Activated B cell treated with CpG ODN at 0.5 μM for 24 hours (primary cell): ENCODE results near the gene PRKCE. TPM values are rescaled to one million over a fixed set of nuclear protein-coding genes. Genes with fewer than 3 reads are reported as not detected.

Experiments used
- ATAC-seq: fragments of 200-7000 bp; cut with Tn5 transposase; one replicate; pipeline ENCODE4 v1.10.0; 2021; ENCODE audit warnings: low read depth, mild to moderate bottlenecking, moderate library complexity
- CTCF ChIA-PET: fragments of 350-600 bp; sonication (Branson Sonifier 250); formaldehyde crosslinking; loops from one replicate; lab custom pipeline; 2021; ENCODE audit warnings: antibody characterized with exemption; lab: Charles Lee
- POLR2A ChIA-PET: fragments of 350-600 bp; sonication (Branson Sonifier 250); formaldehyde crosslinking; loops from one replicate; lab custom pipeline; 2021; ENCODE audit warnings: antibody characterized with exemption; lab: Charles Lee
- DNase-seq: peaks from one replicate; pipeline ENCODE4 v3.0.0; 2022
- H3K27ac Mint-ChIP-seq: one replicate; pipeline ENCODE4 v1.8.0; 2020; ENCODE audit warnings: mixed read lengths
- H3K27me3 Mint-ChIP-seq: one replicate; pipeline ENCODE4 v1.8.0; 2021; ENCODE audit warnings: mixed read lengths
- H3K36me3 Mint-ChIP-seq: one replicate; pipeline ENCODE4 v1.8.0; 2021; ENCODE audit warnings: low read depth, mixed read lengths
- H3K4me1 Mint-ChIP-seq: one replicate; pipeline ENCODE4 v1.8.0; 2021; ENCODE audit warnings: mixed read lengths
- H3K4me3 Mint-ChIP-seq: one replicate; pipeline ENCODE4 v1.8.0; 2020; ENCODE audit warnings: mild to moderate bottlenecking, mixed read lengths
- H3K9me3 Mint-ChIP-seq: one replicate; pipeline ENCODE4 v1.8.0; 2020; ENCODE audit warnings: mixed read lengths
- CTCF ChIP-seq: fragments of 200-600 bp; IDR thresholded peaks from one replicate; pipeline ENCODE4 v1.8.0; 2022; ENCODE audit warnings: antibody characterized with exemption, mild to moderate bottlenecking
- intact Hi-C: fragments of 100-400 bp; cut with micrococcal nuclease; formaldehyde crosslinking; loops from one replicate; pipeline ENCODE4 v1.15.1; 2024
- total RNA-seq: library from RNA; stranded (reverse); gene quantifications from 2 replicates; pipeline ENCODE4 v1.2.3, GENCODE V29; 2022

The PRKCE gene
- total RNA-seq, 1 donor from 2014 or later: 53.8 TPM

GRCh38 chr2:46042207-46042637, 390.7 kb downstream of the PRKCE start:
- no peak for ATAC-seq
- H3K4me3 Mint-ChIP-seq: no peak overlapping the region
- H3K36me3 Mint-ChIP-seq: peaks cover 43% of the 10 kb centered on the region
- DNase-seq: no peak
- intact Hi-C loops: no loop called here
- H3K9me3 Mint-ChIP-seq: no peaks in the 10 kb centered on the region
- no peaks in the 10 kb centered on the region for H3K4me1 Mint-ChIP-seq
- no peaks in the 10 kb centered on the region for H3K27me3 Mint-ChIP-seq
- CTCF ChIA-PET: no interaction called here
- POLR2A ChIA-PET: no interaction called here
- H3K27ac Mint-ChIP-seq: no peak overlapping the region
- no peak for TF ChIP-seq CTCF

DNA sequence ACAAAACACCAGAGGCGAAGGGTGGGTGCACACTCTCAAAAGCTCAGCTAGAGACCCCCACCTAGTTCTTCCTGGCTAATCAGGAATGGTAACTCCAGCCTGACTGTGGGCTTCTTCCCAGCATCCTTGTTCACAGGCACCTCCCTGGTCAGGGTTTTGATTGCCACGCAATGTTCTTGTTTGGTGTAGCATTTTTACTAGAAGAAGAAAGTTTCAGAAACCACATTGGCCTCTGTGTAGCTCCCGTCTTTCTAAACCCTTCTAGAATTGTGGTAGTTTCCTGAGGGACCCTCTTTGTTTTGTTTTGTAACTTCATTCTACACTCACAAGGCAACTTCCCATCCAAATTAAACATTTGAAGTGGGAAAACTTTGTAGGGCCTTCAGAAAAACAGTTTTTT, 391.2 kb downstream of the PRKCE start:
- no peak for ATAC-seq
- H3K27ac Mint-ChIP-seq: no peak overlapping the region
- H3K4me1 Mint-ChIP-seq: no peaks in the 10 kb centered on the region
- DNase-seq: no peak
- CTCF ChIA-PET: no interaction called here
- H3K27me3 Mint-ChIP-seq: no peaks in the 10 kb centered on the region
- intact Hi-C loops: no loop called here
- peaks cover 42% of the 10 kb centered on the region for H3K36me3 Mint-ChIP-seq
- no peak overlapping the region for H3K4me3 Mint-ChIP-seq
- H3K9me3 Mint-ChIP-seq: no peaks in the 10 kb centered on the region
- POLR2A ChIA-PET: no interaction called here
- TF ChIP-seq CTCF: no peak

DNA sequence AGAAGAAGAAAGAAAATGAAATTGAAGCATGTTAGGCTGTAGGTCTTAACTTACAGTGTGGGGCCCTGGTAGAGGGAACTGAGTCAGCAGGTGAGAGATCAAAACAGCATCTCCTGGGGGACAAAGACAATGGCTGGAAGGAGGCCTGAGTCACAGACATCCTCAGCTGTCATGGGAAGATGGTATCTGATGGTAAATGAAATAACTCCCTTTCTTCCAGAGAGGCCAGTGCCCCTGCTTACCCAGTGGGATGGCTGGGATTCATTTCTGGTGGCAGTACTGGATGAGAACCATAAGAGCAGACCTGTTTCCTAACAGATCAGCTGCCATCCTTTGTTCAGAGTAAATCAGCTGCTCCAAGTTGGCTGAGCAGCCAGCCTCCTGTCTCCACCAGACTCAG, 394.4 kb downstream of the PRKCE start:
- DNase-seq (no peak), ATAC-seq (no peak)
- intact Hi-C loops: no loop called here
- Mint-ChIP-seq H3K4me1 (no peaks in the 10 kb centered on the region), H3K9me3 (no peaks in the 10 kb centered on the region), H3K27ac (no peak overlapping the region), H3K27me3 (no peaks in the 10 kb centered on the region), H3K4me3 (no peak overlapping the region), H3K36me3 (peaks cover 40% of the 10 kb centered on the region)
- TF ChIP-seq CTCF: no peak
- ChIA-PET POLR2A (no interaction called here), CTCF (no interaction called here)

DNA sequence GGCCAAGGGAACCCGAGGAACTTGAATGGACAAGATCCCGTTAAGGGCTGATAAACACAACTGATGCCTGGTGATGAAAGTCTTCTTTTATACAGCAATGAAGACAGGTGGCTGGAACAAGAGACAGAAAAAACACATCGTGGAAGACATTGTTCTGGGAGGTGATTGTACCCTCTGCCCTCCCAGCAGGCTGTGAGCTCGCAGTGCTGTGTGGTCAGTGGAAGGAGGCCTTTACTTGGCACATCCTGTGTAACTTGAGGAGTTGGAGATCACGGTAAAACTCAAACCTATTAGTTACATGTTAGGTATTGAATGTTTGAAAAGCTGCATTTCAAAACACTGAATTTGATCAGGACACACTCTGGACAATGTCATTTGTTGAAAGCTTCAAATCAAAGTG, 395.8 kb downstream of the PRKCE start:
- CTCF ChIA-PET: no interaction called here
- POLR2A ChIA-PET: no interaction called here

DNA sequence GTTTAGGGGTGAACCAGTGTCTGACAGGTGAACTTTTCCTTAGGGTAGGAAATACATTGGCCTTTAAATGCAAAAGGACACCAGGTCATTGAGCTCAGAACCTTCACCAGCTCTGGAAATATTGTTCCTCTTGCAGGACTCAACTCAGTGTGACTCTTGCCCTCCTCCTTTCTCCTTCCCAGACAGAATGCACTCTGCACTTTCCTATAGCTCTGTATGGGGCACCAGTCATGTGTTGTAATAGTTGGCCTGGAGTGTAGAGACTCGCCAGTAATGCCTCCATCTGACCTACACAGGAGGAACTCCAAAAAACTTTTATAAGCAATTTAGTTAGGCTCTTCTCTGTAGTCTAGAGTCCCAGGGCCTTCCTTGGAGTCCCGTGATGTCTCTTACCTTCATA, 397.2 kb downstream of the PRKCE start:
- no peak overlapping the region for H3K4me3 Mint-ChIP-seq
- H3K9me3 Mint-ChIP-seq: no peaks in the 10 kb centered on the region
- ChIA-PET CTCF (no interaction called here), POLR2A (no interaction called here)
- H3K27me3 Mint-ChIP-seq: no peaks in the 10 kb centered on the region
- peaks cover 56% of the 10 kb centered on the region for H3K36me3 Mint-ChIP-seq
- no peak overlapping the region for H3K27ac Mint-ChIP-seq
- no peaks in the 10 kb centered on the region for H3K4me1 Mint-ChIP-seq
- ATAC-seq: no peak
- no peak for TF ChIP-seq CTCF
- intact Hi-C loops: no loop called here
- DNase-seq: no peak

More for the DNA sequence above, 395.8 kb downstream of the PRKCE start:
- ATAC-seq (no peak), DNase-seq (no peak)
- H3K4me1 Mint-ChIP-seq: no peaks in the 10 kb centered on the region
- no peaks in the 10 kb centered on the region for H3K9me3 Mint-ChIP-seq
- intact Hi-C loops: no loop called here
- no peak for TF ChIP-seq CTCF
- no peaks in the 10 kb centered on the region for H3K27me3 Mint-ChIP-seq
- no peak overlapping the region for H3K4me3 Mint-ChIP-seq
- no peak overlapping the region for H3K27ac Mint-ChIP-seq
- H3K36me3 Mint-ChIP-seq: peaks cover 50% of the 10 kb centered on the region
